Fibroblast of lung (primary cell): ENCODE results near the gene PURB.

ENCODE experiments used
- CTCF ChIP-seq, 2 donors: IDR thresholded peaks in 1 of 2; conservative IDR thresholded peaks in 1 of 2; 1 replicate in 1 of 2; 2 replicates in 1 of 2; pipeline ENCODE4 v1.5.1; 2011 to 2012; ENCODE audit warnings: low read length in 2 of 2, control low read depth in 1 of 2, inconsistent platforms in 1 of 2, low read depth in 1 of 2, mild to moderate bottlenecking in 1 of 2
- EZH2 ChIP-seq: IDR thresholded peaks from 2 replicates; pipeline ENCODE4 v1.5.1; 2012; ENCODE audit warnings: low read length, control low read depth, mild to moderate bottlenecking; ENCODE audit errors: missing control alignments

DNA sequence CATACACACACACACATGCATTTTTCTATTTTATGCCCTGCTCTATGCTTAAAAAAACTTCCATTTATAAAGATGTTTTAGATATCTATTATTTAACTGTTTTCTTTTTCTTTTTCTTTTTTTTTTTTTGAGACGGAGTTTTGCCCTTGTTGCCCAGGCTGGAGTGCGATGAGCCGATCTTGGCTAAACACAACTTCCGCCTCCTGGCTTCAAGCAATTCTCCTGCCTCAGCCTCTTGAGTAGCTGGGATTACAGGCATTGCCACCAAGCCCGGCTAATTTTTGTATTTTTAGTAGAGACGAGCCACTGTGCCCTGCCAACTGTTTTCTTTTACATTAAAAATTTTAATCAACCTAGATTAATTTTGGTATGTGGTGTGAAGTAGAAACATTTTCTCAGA lies 45.6 kb upstream of the PURB start:
- TF ChIP-seq CTCF (conservative IDR thresholded peaks at IDR 0.05 in 1 of 2, IDR thresholded peaks at IDR 0.05 in 1 of 2; ENCODE audit: low read depth in 1 of 2, low read length in 2 of 2) (no peak), EZH2 (no peak)
